Breast epithelium (tissue), 3 donors: Measurements from ENCODE around the gene FDPS.

Experiments used
- CTCF ChIP-seq, 3 donors: fragments of 450-650 bp; IDR thresholded peaks; one replicate each; pipeline ENCODE4 v1.5.1; 2016 to 2017; ENCODE audit warnings: antibody characterized with exemption in 3 of 3, mild to moderate bottlenecking in 3 of 3, moderate library complexity in 3 of 3
- POLR2A ChIP-seq: fragments of 450-650 bp; IDR thresholded peaks from one replicate; pipeline ENCODE4 v1.6.1; 2016; ENCODE audit warnings: antibody characterized with exemption, mild to moderate bottlenecking, moderate library complexity
- POLR2AphosphoS5 ChIP-seq, 3 donors: sonication (generic); formaldehyde crosslinking; IDR thresholded peaks; one replicate each; pipeline ENCODE4 v1.6.1; 2017; ENCODE audit warnings: antibody characterized with exemption in 3 of 3

- TF ChIP-seq CTCF (IDR thresholded peaks at IDR 0.05) (no peak), POLR2A (no peak), POLR2AphosphoS5 (IDR thresholded peaks at IDR 0.05) (no peak)
These were observed 26.3 kb downstream of the FDPS start for GRCh38 chr1:155334962-155335361.
